Breast epithelium (tissue), 3 donors: ENCODE data around the gene SCARF1.

ENCODE experiments used
- POLR2AphosphoS5 ChIP-seq, 3 donors: sonication (generic); formaldehyde crosslinking; IDR thresholded peaks; one replicate each; pipeline ENCODE4 v1.6.1; 2017; ENCODE audit warnings: antibody characterized with exemption in 3 of 3
- TF ChIP-seq, protein P1 (sequence below), 3 donors: fragments of 450-650 bp; IDR thresholded peaks; one replicate each; pipeline ENCODE4 v1.5.1; 2016 to 2017; ENCODE audit warnings: antibody characterized with exemption in 3 of 3, mild to moderate bottlenecking in 3 of 3, moderate library complexity in 3 of 3

DNA sequence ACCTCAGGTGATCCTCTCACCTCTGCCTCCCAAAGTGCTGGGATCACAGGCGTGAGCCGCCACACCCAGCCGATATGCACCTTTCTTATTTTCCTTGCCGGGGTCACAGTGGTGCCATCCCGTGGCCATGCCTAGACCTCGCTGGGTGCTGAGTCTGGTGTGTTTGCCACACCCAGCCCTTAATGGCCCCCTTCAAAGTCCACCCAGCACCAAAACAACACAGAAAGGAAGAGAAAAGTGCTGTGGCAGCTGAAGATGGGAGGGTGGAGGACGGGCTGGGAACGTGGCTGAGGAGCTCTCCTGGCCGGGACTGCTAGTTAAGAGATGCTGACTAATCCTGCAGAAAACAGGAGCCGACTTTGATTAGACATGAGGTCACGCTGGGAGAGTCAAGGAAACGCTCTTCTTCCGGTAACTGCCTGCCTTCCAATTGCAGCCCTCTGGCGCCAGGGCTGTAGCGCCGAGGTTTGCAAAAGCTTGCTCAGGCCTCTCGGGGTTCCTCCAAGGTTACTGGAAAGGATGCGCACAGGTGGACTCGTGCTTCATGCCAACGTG, 27.8 kb downstream of the SCARF1 start:
- TF ChIP-seq, protein P1, sequence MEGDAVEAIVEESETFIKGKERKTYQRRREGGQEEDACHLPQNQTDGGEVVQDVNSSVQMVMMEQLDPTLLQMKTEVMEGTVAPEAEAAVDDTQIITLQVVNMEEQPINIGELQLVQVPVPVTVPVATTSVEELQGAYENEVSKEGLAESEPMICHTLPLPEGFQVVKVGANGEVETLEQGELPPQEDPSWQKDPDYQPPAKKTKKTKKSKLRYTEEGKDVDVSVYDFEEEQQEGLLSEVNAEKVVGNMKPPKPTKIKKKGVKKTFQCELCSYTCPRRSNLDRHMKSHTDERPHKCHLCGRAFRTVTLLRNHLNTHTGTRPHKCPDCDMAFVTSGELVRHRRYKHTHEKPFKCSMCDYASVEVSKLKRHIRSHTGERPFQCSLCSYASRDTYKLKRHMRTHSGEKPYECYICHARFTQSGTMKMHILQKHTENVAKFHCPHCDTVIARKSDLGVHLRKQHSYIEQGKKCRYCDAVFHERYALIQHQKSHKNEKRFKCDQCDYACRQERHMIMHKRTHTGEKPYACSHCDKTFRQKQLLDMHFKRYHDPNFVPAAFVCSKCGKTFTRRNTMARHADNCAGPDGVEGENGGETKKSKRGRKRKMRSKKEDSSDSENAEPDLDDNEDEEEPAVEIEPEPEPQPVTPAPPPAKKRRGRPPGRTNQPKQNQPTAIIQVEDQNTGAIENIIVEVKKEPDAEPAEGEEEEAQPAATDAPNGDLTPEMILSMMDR (IDR thresholded peaks at IDR 0.05) = no peak
- no peak for TF ChIP-seq POLR2AphosphoS5 (IDR thresholded peaks at IDR 0.05)
